ENCODE results near the gene FBXO2. TPM values are rescaled to one million over a fixed set of nuclear protein-coding genes. Genes with fewer than 3 reads are reported as not detected.

FBXO2 gene, protein sequence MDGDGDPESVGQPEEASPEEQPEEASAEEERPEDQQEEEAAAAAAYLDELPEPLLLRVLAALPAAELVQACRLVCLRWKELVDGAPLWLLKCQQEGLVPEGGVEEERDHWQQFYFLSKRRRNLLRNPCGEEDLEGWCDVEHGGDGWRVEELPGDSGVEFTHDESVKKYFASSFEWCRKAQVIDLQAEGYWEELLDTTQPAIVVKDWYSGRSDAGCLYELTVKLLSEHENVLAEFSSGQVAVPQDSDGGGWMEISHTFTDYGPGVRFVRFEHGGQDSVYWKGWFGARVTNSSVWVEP
- 2.3 and 2.6 TPM in 2 replicates for total RNA-seq
- 0.81 and 0.87 TPM in 2 replicates for polyA plus RNA-seq
- 1.0 and 1.8 TPM in 2 replicates for polyA plus RNA-seq (2012)
- not detected in 2 replicates for polyA minus RNA-seq (ENCODE audit: low replicate concordance)

DNA sequence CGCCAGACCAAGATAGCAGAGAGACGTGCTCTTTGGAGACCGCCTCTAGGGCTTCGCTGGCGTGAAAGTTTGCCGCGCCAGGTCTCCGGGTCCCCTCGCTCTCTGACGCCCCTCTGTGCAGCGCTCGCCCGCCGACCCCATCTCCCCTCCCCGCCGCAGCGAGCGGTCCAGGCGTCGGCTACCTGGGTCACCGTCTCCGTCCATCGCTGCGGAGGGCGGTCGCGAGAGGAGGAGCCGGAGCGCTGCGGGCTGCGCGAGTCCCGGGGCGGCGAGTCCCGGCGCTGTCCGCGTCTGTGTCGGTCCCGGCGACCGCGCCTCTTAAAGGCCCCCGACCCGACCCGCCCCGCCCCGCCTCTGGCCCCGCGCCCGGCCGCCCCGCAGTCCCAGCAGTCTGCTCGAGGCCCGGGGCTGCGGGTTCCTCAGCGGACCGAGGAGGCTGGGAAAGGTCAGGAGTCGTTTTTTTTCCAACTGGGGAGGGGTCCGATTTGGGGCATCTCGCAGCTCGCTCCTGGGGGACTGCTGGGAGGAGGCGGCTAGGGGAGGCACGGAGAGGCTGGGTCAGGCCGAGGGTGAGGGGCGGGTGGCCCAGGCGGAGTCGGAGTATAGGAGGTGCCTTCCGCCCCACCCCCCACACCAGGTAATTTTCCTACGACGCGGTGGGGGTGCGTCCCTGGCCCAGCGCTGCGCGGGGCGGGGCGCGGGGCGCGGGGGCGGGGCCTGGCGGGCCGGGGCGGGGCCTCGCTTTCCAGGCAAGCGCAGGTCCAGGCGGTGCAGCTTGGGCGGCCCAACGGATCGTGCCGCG is at the start of gene FBXO2, which contains the start of gene FBXO44:
Gene FBXO2, minus strand, starts transcription at position 293 of the 802 bp plus-strand sequence. Its CDS starts 89 bp downstream, at position 204.
Gene FBXO44, plus strand, starts transcription at position 741 of the 802 bp plus-strand sequence. CDS start 959 bp downstream, outside the sequence.
- H3K27ac ChIP-seq (ENCODE audit: insufficient read depth, low read length): no peak within 1 kb of the TSS
- H2AFZ ChIP-seq (ENCODE audit: low read length): peak within 1 kb of the TSS; percentile 57
- TF ChIP-seq CTCF (conservative IDR thresholded peaks at IDR 0.05 in 1 of 2, IDR thresholded peaks at IDR 0.05 in 1 of 2; ENCODE audit: low read depth in 1 of 2, low read length in 2 of 2) (no peak), EZH2 (IDR thresholded peaks at IDR 0.05; ENCODE audit: low read length, missing control alignments) (no peak)
- peak in 1 of 2 donors; percentile 9 for DNase-seq (ENCODE audit: low read depth in 2 of 2)
- H3K4me1 ChIP-seq (ENCODE audit: control insufficient read depth, extremely low read depth, insufficient read depth, low read length): peaks cover 3% of the 10 kb centered on the region
- H3K4me3 ChIP-seq (replicated peaks in 1 of 4; ENCODE audit: control extremely low read depth in 1 of 4, insufficient read depth in 1 of 4, low read depth in 3 of 4, low read length in 4 of 4): peak within 1 kb of the TSS; percentile 39 to 65 (median 49)
- H3K4me2 ChIP-seq (ENCODE audit: extremely low read depth, insufficient read depth, low read length): peak within 1 kb of the TSS; percentile 94
- H4K20me1 ChIP-seq (ENCODE audit: control insufficient read depth, extremely low read depth, insufficient read depth, low read length): no peaks in the 10 kb centered on the region
- no peaks in the 10 kb centered on the region for H3K36me3 ChIP-seq (ENCODE audit: control insufficient read depth, insufficient read depth, low read length)
- peaks cover 5% of the 10 kb centered on the region for H3K27me3 ChIP-seq (ENCODE audit: control insufficient read depth, insufficient read depth, low read length)
- no peaks in the 10 kb centered on the region for H3K79me2 ChIP-seq (ENCODE audit: control insufficient read depth, insufficient read depth, low read length)
- peak within 1 kb of the TSS; percentile 57 for H3K9ac ChIP-seq (ENCODE audit: insufficient read depth, low read length)
- no peaks in the 10 kb centered on the region for H3K9me3 ChIP-seq (ENCODE audit: control insufficient read depth, insufficient read depth, low read depth, low read length)

DNA sequence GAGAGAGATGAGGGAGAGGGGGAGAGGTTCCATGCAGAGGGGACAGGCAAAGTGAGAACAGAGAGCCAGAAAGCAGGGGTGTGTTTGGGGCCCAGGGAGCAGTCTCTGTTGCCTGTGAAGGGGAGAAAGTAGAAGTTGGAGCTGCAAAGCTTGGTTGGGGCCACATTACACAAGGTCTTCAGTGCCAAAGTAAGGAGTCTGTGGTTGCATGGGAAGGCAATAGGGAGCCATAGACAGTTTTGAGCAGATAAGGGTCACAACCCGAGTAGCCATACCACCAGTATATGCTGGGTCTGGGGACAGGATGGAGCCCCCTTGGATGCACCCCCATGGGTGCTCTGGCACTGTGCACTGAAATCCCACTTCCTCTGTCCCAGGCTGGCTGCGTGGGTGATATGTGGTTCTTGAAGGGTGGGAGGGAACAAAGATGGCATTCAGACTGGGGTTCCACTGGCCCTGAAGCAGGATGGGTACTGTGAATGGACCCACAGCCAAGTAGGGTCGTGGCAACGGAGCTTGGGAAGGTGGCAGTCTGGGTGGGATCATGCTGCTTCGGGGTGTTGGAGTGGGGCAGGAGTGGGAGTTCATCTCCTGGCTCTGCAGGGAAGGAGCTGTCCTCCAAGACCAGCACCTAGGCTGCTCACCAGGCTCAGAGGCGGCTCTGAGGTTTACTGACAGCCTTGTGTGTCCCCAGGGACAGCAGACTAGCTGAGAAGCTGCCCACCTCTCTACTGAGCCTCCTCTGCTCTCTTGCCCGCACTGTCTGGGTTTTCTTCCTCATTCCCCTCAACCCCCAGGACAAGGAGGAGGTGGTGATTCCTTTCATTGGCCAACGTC is 49.3 kb upstream of the FBXO2 start:
- no peak overlapping the region for H2AFZ ChIP-seq (ENCODE audit: low read length)
- TF ChIP-seq EZH2 (IDR thresholded peaks at IDR 0.05; ENCODE audit: low read length, missing control alignments) (no peak), CTCF (conservative IDR thresholded peaks at IDR 0.05 in 1 of 2, IDR thresholded peaks at IDR 0.05 in 1 of 2; ENCODE audit: low read depth in 1 of 2, low read length in 2 of 2) (no peak)
- H3K27ac ChIP-seq (ENCODE audit: insufficient read depth, low read length): no peak overlapping the region
- H3K36me3 ChIP-seq (ENCODE audit: control insufficient read depth, insufficient read depth, low read length): no peaks in the 10 kb centered on the region
- H4K20me1 ChIP-seq (ENCODE audit: control insufficient read depth, extremely low read depth, insufficient read depth, low read length): no peaks in the 10 kb centered on the region
- no peaks in the 10 kb centered on the region for H3K4me1 ChIP-seq (ENCODE audit: control insufficient read depth, extremely low read depth, insufficient read depth, low read length)
- H3K4me2 ChIP-seq (ENCODE audit: extremely low read depth, insufficient read depth, low read length): no peak overlapping the region
- no peaks in the 10 kb centered on the region for H3K9me3 ChIP-seq (ENCODE audit: control insufficient read depth, insufficient read depth, low read depth, low read length)
- peaks cover 30% of the 10 kb centered on the region for H3K27me3 ChIP-seq (ENCODE audit: control insufficient read depth, insufficient read depth, low read length)
- no peaks in the 10 kb centered on the region for H3K79me2 ChIP-seq (ENCODE audit: control insufficient read depth, insufficient read depth, low read length)
- no peak for DNase-seq (ENCODE audit: low read depth in 2 of 2)
- no peak overlapping the region for H3K4me3 ChIP-seq (replicated peaks in 1 of 4; ENCODE audit: control extremely low read depth in 1 of 4, insufficient read depth in 1 of 4, low read depth in 3 of 4, low read length in 4 of 4)
- H3K9ac ChIP-seq (ENCODE audit: insufficient read depth, low read length): no peak overlapping the region

Data from fibroblast of lung (primary cell).